ENCODE data around the gene SPDYE1.

SPDYE1 gene

DNA sequence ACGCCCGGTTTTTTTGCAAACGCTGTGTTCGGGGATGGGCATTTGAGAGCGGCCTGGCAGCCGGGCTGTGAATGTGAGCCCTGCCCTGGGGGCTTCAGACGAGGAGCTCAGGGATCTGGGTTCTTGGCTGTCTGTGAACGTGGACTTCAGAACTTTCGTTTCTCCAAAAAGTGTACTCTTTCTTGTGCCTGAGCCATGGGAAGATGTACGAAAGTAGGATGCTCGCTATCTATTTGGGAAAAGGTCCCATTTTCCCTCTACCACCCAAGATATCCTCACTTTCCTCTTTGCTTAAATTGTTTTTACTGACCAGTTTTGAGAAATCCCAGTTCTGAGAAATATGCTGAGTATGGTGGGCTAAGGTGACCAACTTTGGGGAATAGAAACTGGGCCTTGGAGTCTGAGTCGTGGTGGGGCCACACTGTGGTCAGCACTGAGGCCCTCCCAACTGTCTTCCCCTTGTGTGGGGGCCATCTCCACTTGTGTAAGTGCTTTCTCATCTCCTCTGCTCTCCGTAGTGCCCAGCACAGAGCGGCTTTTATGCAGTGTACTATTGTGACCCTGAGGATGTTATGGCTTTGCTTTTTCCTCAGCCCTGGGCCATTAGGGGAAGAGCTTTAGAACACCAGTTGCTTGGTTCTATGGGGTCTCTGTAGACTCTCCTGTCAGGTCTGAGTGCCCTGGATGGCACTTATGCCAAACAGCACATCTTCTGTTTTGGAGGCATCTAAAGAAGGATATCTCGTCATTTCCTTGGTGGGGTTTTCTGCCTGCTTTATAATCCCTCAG, 47.7 kb downstream of the SPDYE1 start:
- DNase-seq: no peak

DNA sequence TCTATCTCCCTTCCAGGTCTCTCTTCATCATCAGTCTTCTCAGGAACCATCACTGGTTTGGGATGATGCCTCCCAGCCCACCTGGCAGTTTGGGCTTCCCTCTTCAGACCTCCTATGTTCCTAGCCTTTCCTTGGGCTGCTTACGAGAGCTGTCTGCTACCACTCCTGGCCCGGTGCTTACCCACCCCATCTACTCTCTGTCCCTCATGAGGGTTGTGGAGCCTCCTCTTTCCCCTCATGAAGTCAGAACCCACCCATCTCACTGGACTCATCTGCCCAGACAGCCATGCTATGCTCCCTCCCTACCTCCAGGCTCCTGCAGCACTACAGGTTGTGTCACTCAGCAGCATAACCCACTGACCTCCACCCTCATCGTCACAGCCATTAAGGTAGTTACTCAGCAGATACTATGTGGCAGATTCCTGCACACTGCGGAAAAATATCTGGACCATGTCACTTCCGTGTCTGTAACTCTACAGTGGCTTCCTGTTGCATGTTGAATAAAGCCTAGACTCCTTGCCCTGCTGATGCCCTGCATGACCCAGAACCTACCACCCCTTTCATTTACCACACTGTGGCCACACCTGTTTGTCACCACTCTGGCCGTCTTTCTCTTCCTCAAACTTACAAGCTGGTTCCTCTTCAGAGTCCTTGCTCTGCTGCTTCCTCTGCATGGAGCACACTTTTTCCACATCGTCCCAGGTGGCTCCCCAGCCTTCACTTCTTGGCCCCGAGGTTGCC, 48.8 kb downstream of the SPDYE1 start:
- DNase-seq: peak; percentile 69

DNA sequence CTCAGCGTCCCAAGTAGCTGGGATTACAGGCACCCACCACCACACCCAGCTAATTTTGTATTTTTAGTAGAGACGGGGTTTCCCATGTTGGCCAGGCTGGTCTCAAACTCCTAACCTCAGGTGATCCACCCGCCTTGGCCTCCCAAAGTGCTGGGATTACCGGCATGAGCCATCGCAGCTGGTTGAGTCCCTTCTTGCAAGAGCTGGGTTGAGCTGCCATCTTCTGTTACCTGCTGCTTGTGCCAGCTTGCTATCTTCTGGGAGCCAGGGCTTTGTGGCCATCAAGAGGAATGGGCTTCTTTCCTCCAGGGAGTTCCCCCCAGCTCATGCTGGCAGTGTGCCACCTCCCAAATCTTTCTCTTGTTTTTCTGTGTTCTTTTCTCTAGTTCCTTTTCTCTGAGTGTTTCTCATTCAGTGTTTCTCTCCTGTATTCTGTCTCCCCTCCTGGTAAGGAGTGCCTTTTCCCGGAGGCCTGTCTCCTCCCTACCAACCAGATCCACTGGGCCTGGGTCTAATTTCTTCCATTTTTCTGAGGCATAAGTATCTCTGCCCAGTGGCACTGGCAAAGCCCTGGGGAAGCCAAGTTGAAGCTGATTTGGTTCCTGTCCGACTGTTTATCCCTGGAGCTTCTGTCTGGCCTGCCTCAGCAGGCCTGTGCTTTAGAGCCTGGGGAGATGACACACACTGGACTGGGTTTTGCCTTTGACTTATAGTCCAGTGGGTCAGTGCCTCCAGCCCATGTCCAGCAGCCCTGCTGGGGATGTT, 50.5 kb downstream of the SPDYE1 start:
- no peak for DNase-seq

DNA sequence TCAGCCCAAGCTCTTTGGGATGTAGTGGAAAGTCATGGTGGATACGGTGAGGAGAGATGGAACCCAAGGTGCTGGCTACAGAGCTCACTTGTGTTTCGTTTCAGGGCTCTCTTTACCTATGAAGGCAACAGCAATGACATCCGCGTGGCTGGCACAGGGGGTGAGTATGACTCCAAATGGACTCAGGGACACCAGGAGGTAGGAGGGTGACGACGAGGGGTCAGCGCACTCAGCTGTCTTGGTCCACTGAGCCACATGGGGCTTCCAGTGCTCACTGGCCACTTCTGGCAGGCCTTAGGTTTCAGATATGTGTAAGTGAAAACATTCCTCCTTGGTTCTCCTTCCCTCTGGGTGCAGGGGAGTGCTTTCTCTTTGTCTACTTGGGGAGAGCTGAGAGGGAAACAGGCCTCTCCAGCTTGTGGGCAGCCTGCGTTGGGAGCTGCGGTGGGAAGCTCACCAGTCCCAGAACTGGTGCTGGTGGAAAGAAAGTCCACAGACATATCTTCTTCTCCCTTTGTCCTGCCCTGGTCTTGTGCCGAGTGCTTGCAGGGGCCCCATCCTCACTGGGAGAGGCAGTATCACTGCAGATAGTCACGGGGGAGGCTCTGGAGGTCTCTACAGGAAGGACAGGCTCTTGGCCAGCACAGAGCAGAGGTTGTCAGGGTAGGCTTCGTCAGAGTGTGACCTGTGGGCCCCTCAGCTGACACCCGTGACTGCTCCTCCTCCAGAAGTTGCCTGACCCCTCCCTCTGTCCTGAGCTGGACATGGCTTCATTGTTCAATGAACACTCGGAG, 52.6 kb downstream of the SPDYE1 start:
- DNase-seq: no peak

DNA sequence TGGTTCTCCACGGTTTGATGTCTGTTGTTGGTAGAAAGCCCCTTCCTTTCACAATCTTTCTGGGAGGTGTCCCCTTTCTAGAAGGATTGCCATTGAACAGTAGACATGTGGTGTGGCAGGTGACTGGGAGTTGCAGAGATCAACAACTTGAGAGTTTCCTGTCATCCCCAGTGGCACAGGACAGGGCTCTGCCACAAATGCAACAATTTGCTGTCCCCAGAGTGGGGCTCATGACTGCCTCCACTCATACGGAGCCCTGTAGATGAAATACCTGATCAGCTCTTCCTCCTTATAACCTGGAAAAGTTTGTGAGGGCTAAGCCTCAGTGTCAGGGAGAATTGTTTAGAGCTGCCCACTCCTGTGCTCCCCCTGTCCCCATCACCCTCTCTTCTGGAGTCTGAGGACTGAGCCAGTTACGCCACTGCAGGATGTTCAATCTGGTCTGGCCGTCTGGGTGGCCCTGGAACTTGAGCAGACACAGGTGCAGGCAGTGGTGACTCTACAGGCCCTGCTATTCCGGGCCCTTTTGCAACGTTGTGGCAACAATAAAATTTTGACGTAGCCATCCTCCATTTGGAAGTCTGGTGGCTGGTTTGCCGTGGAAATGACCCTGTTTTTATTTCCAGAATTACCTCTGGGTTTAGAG, 53.3 kb downstream of the SPDYE1 start:
- no peak for DNase-seq

DNA sequence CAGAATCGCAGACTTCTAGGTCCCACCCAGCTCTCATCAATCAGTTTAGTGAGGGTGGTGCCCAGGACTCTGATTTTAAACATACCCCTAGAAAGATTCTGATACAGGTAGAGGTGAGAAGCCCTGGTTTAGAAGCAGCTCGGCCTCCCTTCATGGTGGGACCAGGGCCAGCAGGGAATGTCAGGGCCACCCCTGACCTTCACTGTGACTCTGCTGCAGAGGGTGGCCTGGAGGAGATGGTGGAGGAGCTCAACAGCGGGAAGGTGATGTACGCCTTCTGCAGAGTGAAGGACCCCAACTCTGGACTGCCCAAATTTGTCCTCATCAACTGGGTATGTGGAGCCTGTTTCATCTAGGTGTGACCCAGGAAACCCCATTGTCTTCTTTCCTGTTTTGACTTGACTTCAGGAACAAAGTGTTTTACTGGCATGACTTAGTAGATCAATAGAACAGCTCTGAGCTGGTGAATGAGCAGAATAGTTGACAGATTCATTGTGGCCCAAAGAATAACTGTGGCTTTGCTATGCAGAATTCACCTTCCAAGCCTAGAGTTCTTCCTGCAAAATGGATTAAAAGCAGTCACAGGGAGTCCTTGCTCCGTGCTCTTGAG, 54.0 kb downstream of the SPDYE1 start:
- DNase-seq: no peak

DNA sequence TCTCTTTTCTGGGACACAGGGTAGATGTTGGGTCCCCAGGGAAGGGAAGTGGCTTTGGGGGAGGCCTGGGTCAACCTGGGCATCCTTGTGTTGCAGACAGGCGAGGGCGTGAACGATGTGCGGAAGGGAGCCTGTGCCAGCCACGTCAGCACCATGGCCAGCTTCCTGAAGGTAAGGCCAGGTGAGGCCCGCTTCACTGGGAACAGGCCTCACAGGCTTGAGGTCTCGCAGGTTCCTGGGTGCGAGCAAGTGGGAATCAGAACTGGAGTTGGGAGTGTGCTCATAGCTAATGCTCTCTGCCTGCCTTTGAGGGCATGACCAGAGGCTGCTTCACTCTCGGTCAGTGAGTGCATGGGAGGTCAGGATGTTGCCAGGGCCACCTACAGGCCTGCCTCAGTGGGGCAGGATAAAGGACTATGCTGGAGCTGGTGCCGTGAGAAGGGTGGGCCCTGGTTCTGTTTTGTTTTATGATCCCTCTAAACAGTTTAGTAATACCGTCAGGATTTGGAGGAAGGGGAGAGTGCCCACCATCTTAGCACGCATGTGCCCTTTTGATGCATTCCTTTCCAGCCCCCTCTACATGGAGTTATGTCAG, 55.2 kb downstream of the SPDYE1 start:
- no peak for DNase-seq

DNA sequence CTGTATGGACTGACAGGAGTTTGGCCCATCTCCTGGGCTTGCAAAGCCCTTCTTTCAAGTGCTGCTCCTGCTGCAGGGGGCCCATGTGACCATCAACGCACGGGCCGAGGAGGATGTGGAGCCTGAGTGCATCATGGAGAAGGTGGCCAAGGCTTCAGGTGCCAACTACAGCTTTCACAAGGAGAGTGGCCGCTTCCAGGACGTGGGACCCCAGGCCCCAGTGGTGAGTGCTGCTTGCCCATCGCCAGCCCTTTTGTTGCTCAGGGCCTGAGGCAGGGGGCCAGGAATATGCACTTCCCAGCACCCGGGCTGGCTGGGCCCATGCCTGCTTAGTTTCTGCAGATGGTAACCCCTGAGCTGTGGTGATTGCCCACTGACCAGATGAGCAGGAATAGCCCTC, 59.0 kb downstream of the SPDYE1 start:
- DNase-seq: no peak

DNA sequence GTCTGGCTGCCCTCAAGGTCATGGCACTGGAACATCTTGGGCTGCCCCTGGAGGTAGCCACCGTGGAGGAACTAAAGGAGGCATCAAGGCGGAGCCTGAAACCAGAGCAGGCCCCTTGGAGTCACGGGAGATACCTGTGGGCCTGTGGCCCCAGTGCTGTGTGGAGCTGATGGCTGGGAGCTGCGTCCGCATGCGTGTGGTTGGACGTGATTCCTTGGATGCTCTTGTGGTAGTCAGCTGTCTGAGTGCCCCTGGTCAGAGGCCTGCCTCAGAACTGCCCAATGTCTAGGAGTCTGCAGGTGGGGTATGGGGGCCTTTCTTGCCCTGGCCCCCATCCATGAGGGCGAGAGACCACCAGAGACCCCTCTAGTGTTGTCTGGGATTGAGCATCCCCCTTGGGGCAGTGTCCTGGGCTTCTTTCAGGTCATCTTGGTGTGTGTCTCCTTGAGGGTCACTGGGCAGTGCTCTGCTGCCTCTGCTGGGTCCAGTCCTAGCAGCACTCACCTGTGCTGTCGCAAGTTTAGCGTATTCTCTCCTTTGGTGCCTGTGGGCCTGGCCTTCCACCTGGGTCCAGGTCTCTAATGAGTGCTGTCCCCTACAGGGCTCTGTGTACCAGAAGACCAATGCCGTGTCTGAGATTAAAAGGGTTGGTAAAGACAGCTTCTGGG, 59.6 kb downstream of the SPDYE1 start:
- DNase-seq: no peak

DNA sequence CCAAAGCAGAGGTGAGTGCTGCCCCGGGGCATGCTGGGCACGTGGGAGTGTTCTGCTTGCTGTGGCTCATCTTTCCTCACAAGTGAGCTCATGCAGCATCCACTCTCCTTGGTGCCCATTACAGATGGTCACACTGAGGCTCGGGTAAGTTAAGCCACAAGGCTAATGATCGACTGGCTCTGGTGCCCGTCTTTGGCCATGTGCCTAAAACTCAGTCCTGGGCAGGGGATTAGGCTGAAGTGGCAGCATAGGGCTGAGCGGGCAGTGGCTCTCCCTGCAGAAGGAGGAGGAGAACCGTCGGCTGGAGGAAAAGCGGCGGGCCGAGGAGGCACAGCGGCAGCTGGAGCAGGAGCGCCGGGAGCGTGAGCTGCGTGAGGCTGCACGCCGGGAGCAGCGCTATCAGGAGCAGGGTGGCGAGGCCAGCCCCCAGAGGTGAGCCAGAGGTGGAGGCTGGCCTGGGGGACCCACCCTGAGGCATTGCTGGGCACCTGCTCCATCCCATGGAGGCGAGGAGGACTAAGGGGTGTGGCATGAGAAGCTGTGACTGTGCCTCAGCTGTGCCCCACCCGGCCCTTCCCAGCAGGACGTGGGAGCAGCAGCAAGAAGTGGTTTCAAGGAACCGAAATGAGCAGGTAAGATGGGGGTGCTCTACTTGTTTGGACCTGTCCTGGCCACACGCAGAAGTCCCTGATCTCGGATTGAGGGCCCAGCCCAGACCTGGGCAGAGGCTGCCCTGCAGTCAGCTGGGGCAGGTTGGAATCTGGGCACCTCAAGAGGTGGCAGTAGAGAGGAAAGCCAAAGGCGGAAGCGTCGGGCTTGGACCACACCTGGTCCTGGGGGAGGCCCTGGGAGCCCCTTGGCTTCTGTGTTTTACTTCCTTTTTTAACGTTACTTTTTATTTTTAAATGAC, 60.4 kb downstream of the SPDYE1 start:
- no peak for DNase-seq

DNA sequence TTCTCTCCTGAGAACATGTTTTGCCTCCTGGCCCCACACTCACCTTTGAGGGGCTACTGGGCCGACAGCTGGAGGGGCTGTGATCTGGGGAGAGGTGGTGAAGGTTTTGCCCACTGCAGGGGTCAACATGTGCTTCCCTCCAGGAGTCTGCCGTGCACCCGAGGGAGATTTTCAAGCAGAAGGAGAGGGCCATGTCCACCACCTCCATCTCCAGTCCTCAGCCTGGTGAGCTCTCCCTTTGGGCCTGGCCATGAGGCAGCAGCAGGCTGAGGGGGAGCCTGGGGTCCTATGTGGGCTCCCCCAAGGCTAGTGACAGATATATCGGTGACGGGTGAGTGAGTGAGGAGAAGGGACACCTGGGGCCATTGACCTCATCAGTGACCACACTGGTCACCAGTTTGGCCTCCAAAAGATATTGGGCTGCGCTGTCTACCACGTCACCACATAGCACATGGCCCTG, 61.1 kb downstream of the SPDYE1 start:
- no peak for DNase-seq

DNA sequence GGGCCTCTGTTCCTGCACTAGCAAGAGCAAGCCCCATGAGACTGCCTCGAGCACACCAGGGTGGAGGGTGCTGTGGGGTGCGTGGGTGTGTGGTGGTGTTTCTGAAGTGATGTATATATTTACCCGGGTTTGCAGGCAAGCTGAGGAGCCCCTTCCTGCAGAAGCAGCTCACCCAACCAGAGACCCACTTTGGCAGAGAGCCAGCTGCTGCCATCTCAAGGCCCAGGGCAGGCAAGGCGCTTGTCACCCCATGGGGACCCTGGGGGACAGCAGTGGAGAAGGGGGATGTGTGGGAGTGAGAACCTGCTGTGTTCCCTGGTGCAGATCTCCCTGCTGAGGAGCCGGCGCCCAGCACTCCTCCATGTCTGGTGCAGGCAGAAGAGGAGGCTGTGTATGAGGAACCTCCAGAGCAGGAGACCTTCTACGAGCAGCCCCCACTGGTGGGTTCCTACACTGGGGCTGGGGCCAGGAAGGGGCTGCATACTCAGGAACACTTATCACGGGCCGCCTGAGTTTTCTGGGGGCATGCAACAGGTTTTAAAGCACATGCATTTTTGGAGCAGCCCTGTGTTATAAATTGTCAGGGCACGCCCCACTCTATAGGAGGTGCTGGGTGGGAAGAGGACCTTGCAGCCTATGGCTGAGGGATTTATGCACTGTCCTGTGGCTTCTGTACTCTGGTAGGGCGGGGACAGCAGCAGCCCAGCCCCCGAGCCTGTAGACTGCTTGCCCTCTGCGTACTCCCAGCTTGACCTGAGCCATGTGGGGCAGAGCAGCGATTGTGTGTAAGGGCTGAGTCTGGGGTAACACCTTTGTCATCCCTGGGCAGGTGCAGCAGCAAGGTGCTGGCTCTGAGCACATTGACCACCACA, 61.8 kb downstream of the SPDYE1 start:
- no peak for DNase-seq

All from activated CD4-positive, alpha-beta T cell treated with anti-CD3 and anti-CD28 coated beads, Interleukin-2, amount 50 U/mL, for 16 hours (primary cell).